ENCODE data around the gene KCNK1.

Gene KCNK1

DNA sequence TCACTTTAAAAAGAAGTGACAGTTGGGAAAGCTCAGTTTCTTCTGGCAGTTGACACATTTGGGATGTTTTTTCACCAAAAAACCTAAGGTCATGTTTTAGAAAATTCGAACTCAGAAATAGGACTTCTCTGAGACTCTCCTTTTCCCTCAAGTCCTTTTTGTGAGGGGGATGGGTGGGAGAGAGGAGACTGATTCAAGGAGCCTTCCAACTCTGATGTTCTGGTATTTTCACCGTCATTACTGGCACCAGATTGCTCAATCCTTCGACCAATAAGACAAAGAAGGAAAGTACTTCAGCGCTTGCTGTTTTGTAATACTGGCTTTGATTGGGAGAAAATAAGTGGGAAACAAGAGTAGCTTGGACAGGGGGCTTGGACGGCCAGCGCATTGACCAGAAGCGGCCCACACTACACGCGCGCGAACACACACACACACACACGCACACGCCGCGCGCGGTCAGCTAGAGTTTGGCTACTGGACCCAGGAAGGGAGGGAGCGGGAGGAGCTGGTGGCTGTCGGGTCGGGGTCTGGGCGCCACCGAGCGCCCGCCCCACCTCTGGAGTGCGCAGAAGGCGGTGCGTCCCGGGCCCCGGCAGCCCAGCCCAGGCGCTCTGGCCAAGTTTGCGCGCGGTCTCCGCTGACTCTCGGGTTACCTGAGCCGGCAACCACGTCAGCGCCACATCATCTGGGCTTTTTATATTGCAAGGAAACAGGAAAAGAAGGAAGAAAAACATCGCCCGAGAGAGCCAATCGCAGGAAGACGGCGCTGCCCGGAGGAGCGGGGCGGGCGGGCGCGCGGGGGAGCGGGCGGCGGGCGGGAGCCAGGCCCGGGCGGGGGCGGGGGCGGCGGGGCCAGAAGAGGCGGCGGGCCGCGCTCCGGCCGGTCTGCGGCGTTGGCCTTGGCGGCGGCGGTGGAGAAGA lies at the start of gene KCNK1:
KCNK1 (plus strand) TSS at position 855 of the 921 bp plus-strand sequence; CDS start at position 921, 66 bp downstream.
- DNase-seq, result no peak

DNA sequence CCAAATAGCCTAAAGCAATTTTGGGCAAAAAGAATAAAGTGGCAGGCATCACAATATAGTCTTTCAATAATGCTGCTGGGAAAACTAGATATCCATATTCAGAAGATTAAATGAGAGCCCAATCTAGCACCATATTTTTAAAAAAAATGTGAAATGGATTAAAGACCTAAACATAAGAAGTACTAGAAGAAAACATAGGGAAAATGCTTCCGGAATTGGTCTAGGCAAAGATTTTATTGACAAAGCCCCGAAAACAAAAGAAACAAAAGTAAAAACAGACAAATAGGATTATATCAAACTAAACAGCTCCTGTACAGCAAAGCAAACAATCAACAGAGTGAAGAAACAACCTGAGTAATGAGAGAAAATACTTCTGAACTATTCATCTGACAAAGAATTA lies 48.6 kb upstream of the KCNK1 start:
- DNase-seq, result no peak

DNA sequence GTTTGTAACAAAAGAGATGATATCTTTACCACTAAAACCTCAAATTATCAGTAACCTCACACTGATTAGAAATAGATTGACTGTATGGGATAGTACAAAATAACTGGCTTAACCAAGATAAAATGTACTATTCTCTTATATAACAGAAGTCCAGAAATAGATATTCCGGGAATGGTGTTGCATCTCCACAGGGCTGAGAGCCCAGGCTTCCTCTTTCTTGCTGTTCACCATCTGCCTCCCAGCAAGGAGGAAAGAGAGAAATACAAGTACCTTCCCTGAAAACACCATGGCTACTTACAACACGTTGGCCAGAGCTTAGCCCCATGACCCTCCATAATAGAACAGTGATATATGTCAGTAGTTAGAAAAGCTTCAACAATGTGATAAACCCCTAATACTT lies 47.0 kb upstream of the KCNK1 start:
- no peak for DNase-seq

DNA sequence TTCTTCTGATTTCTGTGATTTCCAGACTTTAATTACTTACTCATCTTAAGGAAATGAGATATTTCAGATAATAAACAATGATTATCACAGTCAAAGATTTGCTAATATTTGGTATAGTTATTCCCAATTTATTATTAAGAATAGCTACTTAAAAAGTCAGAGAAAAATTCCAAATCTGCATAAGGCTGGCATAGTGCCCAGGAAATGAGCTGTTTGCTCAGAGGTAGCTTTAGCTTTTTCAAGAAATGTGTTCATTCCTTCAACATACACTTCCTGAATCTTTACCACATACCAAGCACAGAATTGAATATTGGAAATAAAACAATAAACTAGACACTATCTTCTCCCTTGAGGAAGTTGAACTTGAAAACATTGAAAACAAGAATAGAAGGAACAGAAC lies 44.3 kb upstream of the KCNK1 start:
- DNase-seq, result no peak

DNA sequence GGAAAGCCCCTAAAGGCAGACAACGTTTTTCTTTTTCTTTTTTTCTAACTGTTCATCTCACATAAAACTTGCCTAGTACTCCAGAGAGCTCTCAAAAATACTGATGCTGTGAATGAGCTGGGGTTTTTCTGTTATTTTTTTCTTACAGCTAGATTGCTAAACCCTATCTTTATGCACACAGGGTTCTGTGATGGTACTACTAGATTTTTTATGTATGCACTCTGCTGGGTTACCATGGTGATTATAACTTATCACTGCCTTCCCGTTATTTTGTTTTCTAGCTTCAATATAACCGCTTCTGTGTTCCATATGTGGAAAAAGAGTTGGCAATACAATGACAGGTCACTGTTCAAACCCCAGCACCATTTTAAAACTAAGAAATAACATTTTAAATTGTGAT lies 43.7 kb upstream of the KCNK1 start:
- no peak for DNase-seq

DNA sequence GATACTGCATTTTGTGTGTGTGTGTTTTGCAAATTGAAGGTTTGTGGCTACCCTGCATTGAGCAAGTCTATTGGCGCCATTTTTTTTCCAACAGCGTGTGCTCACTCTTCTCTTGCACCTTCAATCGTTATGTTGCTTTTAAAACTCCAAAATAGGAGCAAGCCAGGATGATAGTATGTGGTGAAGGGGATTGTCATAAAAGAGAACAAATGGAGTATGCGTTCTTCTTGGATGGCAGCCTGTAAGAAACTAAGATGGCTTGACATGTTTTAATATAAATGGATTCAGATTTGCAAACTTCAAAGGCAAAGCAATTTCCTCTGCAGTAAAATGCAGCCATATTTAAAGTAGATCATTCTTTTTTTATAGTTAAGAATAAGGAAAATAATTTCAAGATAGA lies 43.2 kb upstream of the KCNK1 start:
- DNase-seq, result no peak

DNA sequence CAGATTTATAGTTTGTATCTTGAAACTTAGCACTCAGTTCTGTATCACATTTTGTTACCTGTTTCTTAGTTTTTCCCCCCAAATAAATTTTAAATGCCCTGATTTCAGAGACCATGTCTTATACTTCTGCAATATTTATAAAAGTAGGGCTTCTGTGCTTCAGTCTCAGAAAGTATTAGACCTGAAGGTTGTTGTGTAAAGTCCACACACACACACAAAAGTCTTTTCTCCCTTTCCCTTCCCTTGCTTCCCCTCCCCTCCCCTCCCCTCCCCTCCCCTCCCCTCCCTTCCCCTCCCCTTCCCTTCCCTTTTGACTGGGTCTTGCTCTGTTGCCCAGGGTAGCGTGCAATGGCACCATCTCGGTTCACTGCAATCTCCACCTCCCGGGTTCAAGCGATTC lies 41.0 kb upstream of the KCNK1 start:
- no peak for DNase-seq

DNA sequence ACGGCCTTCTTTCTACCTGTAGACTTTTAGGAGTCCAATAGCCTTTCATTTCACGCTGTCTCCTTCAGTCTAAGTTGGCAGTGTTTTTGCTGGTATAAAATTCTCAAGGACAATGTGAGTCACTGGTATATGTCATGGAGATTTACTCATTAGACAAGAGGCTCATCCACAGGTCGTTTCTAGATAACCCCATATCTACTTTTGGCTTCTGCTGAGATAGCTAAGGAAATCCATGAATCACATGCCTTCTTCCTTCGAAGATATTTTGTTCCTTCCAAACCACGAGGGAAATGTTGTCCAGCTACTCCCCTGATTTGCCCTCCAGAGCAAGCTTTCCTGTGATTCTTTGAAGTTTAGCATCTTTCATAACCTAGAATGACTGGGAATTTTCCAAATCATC lies 38.5 kb upstream of the KCNK1 start:
- DNase-seq, result no peak

DNA sequence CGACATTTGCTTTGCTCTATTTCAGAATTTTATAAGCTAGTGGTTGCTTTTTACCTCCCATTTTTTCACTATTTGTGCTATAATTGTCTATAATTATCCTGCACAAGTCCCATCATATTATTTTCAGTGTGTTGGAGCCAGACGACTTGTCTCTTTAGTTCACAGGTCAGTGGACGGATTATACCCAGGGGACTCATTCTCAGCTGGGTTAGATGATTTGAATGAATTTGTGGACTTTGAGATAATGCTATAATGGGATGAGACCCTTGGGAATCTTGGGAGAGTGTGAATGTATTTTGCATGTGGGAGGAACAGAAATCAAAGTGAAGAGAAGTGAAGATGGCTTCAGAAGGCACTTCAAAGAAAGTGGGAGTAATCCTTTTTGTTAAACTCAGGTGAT lies 31.5 kb upstream of the KCNK1 start:
- DNase-seq, result no peak

DNA sequence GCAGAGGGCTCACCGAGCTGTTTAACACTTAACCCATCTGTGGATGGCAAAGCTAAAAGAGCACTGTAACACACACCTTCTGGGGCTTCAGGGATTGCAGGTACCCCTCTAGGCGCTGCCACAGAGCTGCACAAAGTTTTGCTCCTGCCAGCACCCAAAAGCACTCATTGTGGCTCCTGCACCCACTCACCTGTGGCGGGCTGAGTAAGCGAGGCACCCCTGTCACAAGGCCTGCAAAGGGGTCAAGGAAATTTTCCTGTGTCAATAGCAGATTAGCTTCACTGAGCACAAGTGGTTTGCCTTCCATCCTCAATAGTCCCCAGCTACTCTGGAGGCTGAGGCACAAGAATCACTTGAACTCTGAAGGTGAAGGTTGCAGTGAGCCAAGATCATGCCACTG lies 29.5 kb upstream of the KCNK1 start:
- DNase-seq, result no peak

DNA sequence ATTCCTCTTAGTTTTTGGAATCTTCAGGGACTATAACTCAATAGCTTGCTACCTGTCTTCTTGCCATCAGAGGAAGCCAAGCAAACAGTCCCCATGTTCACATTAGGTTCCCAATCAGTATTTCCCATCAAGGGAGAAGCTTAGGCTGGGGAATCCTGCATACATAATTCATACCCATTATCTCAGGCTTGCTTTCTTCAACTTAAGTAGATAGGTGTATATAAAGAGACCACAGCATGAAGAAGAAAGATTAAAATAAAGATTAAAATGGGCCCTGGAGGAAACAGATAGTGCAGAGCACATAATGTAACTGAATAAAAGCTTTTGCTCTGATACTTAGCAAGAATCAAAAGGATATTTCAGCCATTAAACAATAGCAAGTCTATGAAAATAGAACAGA lies 29.0 kb upstream of the KCNK1 start:
- no peak for DNase-seq

DNA sequence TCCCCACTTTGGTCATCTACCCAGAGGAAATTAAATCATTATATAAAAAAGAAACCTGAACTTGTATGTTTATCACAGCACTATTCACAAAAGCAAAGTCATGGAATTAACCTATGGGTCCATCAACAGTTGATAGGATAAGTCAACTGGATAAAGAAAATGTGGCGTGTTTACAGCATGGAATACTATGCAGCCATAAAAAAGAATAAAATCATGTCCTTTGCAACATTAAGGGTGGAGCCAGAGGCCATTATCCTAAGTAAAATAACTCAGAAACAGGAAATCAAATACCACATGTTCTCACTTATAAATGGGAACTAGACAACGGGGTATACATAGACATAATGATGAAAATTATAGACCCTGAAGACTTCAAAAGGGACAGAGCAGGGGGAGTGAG lies 27.6 kb upstream of the KCNK1 start:
- DNase-seq, result no peak

DNA sequence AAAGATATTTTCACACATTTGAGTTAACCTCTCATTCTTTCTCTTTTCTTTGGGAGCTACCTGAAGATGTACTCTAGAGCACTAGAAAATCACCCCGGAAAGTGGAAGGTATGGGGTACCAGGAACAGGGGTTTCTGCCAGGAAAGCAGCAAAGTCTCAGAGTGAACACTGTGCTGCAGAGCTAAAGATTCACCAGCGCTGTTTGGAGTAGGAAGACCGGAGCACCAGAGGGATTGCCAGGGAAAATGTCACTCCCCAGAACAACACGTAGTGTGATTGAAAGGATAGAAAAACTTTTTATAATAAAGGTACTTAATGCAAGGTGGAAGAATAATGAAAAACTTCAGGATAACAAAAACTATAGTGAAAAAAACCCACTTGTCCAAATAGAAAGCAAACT lies 26.7 kb upstream of the KCNK1 start:
- no peak for DNase-seq

DNA sequence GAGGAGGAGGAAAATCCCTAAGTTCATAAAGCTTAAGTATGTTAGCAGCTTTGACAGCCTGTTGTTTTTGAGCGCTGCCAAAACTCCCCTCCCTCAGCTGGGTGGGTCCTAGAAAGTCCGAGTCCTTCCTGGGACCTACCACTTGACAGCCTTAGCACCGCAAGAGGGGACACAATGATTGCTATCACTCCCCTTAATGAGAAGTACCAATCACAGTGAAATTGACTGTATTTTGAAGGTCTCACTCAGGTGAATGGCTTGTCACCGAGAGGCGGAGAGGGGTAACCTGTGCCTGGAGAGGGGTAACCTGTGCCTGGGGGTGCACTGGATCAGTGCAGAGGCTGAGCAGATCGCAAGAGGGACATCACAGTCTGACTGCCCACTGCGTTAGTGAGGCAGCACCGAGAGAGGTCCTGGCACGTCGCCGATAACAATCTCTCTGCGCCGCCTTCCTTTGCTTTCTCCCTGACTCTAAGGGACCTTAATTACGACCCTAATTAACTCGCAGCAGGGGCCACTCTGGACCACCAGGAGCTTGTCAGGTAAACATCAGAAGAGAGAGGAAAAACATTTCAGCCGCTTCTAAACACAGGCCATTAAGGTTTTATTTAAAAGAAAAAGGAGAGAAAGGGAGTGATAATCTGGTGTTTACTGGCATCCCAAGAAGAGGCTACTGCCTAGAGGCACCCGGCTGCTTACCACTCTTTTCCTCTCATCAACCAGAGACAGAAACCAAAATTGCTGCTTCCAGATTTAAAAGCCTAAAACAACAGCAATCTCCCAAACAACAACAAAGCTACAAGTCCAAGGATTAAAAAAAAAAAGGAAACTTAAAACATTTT lies 25.7 kb upstream of the KCNK1 start:
- DNase-seq, result no peak

DNA sequence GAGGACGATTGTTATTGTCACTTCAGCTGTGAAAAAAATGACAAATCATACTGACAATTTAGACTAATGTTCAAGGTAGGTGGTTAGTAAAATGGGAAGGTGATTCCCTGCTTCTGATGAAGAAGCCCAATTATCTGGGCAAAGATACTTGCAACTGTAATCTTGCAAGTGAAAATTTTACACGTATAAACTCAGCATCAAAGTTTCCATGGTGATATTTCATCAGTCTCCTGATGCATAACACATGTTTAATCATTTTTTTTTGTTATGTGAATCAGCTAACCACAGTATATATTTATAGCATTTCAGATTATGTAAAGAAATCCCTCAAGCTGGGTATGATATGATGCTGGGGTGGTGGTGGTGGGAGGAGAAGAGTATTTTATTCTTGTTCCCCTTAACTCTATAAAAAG lies 16.4 kb upstream of the KCNK1 start:
- no peak for DNase-seq

DNA sequence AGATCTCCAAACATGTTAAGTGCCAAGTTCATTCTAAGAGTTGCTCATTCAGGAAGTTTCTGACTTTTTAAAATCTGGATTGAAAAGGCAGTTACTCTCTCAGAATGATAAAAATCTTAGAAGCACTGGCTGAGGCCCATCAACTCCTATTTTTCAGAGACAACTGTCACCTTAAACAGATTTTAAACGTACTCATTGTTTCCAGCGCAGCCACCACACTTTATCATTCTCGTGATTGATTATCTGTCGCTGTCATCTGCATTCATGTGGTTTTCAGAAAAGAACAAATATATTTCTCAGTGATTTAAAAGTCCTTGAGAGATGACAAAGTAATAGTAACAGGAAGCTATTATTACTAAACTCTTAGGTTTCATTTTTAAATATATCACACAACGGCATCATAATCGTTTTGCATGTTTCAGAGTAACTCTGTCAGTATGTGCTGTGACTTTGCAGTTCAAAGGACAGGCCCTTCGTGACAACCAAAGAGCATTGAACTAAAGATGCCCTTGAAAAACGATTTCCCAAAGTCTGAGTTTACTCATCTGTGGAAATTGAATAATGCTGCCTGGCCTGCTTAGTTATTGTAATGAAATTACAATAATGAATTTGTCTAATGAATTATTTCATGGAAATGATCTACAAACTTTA lies 14.9 kb upstream of the KCNK1 start:
- DNase-seq, result no peak

DNA sequence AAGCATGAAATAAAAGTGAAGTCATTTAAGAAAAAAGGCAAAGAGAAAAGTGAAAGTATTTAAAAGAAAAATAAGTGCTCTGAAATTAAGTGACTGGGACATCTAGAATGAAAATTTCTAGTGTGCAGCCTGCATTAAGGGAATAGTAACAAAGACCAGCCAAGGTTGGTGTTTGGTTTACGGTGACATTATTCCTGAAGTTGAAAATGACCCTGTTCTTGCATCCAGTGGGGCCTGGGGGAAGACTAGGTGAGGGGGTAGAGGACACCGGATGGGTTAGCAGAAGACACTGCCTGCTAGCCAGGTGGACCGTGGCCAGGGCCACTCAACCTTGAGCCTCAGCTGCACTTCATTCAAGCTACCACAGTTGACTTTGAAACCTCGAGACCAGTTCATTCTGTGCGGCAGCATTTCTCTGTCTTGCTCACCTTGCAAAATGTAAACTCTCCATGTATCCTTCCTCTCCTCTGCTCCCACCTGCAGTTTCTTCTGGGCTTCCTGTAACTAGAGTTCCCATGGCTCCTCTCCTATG lies 14.3 kb upstream of the KCNK1 start:
- no peak for DNase-seq

DNA sequence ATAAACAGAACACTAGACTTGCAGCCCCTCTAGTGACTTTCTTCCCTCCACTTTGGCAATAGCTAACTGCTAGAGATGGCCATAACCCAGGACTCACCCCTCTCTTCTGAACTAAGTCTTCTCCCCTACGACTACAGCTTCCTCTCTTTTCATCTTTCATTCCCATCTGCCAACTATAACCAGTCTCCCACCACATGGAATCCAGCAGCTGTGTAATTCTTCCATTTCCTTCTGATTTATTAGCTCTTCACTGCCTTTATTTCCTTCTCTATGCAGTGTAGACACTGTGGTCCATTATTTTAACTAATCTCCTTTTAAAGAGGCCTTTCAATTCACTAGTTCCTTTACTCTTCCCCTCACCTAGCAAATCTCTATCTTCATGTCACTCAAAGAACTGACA lies 13.4 kb upstream of the KCNK1 start:
- no peak for DNase-seq

DNA sequence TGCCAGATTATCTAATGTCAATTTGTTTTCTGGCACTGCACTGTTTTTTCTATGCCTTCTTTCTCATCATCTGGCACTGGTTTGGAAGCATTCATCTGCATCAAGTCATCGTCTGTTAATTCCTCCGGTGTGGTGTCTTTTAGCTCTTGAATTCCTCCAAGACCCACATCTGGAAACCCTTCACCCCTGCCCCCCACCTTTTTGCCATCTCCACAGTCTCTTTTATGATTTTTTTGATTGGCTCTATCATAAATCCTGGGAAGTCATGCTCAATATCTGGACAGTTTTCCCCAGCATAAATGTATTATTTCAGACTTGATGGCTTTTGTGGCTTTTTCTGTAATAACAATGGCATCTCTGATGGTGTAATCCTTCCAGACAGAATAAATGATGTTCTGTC lies 10.4 kb upstream of the KCNK1 start:
- no peak for DNase-seq

DNA sequence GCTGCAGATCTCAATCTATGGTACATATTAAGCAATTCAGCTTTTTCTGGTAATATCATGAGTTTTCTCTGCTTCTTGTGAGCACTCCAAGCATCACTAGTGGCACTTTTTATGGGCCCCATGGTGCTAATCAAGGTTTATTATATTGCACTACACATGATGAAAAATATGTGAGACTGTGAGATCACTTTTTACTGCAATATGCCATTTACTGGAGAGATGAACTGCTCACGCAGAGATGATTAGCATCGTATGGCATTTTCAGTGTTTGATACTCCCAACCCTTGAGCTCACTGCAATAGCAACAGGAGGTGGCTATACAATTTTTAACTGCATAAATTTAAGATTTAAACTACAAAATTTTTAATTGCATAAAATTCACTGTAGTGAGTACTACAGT lies 8.7 kb upstream of the KCNK1 start:
- no peak for DNase-seq

DNA sequence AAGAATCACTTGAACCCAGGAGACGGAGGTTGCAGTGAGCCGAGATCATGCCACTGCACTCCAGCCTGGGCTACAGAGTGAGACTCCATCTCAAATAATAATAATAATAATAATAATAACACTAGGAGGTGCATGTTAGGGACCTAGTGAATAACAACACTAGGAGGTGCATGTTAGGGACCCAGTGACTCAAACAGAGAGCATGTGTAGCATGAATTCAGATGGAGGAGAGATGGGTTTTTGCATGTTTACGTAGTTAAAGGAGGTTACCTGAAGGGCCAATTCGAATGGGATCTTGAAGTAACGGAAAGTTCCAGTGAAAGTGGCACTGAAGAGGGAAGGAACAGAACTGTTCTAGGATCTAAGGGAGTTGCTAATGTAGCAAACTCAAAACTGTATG lies 7.1 kb upstream of the KCNK1 start:
- DNase-seq, result no peak

DNA sequence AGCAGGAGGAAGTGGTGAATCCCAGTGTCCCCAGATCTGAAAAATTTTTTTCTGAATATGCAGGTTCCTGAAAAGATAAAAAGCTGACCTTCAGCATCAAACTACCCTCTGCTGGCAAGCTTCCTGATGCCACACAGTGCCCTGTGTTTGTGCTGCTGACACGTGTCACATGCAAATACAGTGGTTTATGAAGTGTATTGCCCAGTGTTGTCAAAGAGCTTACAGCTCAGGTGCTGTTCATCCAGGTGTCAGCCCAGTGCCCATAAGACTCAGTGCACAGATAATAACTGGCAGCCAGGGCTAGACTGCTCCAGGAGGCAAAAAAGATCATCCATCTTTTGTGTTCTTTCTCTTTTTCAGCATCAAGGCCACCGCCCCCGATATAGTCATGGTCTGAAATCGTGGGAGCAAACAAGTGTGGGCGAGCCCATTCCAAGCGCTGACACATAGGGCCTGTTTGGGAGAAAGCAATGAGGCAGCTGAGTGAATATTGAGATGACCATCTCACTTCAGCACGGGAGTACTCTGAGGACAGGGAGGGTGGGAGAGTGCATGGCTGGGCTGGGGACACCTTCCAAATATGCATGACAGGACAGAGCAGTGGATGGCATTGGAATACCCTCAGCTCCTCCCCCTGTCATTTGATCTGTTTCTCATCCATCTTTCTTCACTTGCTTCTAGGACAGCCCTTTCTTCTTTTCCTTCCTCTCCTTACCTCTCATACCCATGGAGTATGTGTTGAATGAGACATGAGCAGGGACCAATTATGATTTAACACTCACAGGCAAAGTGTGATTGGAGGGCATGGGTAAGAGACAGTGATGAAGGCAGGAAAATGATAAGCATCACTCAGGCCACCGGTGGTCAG lies 6.4 kb upstream of the KCNK1 start:
- DNase-seq, result no peak
